Activated naive CD4-positive, alpha-beta T cell treated with anti-CD3 and anti-CD28 coated beads, Interleukin-2, amount 50 U/mL, for 72 hours (primary cell): Measurements from ENCODE around the gene PIAS4. TPM values are rescaled to one million over a fixed set of nuclear protein-coding genes. Genes with fewer than 3 reads are reported as not detected.

Experiments used
- ATAC-seq, 2 donors: fragments of 150-1000 bp; cut with Tn5 transposase; 2 replicates each; pipeline ENCODE4 v1.10.0; 2021; ENCODE audit warnings: mild to moderate bottlenecking in 2 of 2, moderate library complexity in 2 of 2
- DNase-seq, 2 donors: peaks; one replicate each; pipeline ENCODE4 v3.0.0; 2021 to 2022; ENCODE audit warnings: low spot score in 2 of 2
- H3K27ac Mint-ChIP-seq, 2 donors: one replicate each; pipeline ENCODE4 v1.8.0; 2022; ENCODE audit warnings: mild to moderate bottlenecking in 2 of 2, mixed read lengths in 2 of 2
- H3K36me3 Mint-ChIP-seq, 2 donors: one replicate each; pipeline ENCODE4 v1.8.0; 2022; ENCODE audit warnings: mixed read lengths in 2 of 2
- H3K9me3 Mint-ChIP-seq, 2 donors: one replicate each; pipeline ENCODE4 v1.8.0; 2022; ENCODE audit warnings: mixed read lengths in 2 of 2
- total RNA-seq, 2 donors: library from RNA; stranded (reverse); gene quantifications; one replicate each; pipeline ENCODE4 v1.2.3, GENCODE V29; 2022

PIAS4 gene
- total RNA-seq, 2 donors from 2014 or later: 28.0 to 30.6 TPM

- no peaks in the 10 kb centered on the region for H3K36me3 Mint-ChIP-seq
- DNase-seq (peak; percentile 99), ATAC-seq (peak; percentile 86 to 88)
- no peaks in the 10 kb centered on the region for H3K9me3 Mint-ChIP-seq
- H3K27ac Mint-ChIP-seq: no peak overlapping the region
These were observed 58.1 kb downstream of the PIAS4 start for GRCh38 chr19:4065430-4066175.

- ATAC-seq: no peak
- DNase-seq: peak; percentile 43 to 67
- H3K9me3 Mint-ChIP-seq: no peaks in the 10 kb centered on the region
- no peaks in the 10 kb centered on the region for H3K36me3 Mint-ChIP-seq
- no peak overlapping the region for H3K27ac Mint-ChIP-seq
These were observed 58.7 kb downstream of the PIAS4 start for GRCh38 chr19:4066176-4066606.

GRCh38 chr19:4066682-4067395 is 59.3 kb downstream of the PIAS4 start, which contains the start of gene ZBTB7A:
ZBTB7A (minus strand) TSS chr19:4066899; CDS start chr19:4055232, 11,667 bp downstream.
- peak; percentile 71 to 77 for DNase-seq
- H3K36me3 Mint-ChIP-seq: no peaks in the 10 kb centered on the region
- peak; percentile 39 to 46 for ATAC-seq
- peak within 1 kb of the TSS in 1 of 2 donors; percentile 82 for H3K27ac Mint-ChIP-seq
- no peaks in the 10 kb centered on the region for H3K9me3 Mint-ChIP-seq

- Mint-ChIP-seq H3K36me3 (no peaks in the 10 kb centered on the region), H3K9me3 (no peaks in the 10 kb centered on the region), H3K27ac (peak overlapping the region in 1 of 2 donors; percentile 88)
- peak; percentile 1 for ATAC-seq
- DNase-seq: peak in 1 of 2 donors; percentile 69
These were observed 60.0 kb downstream of the PIAS4 start for GRCh38 chr19:4067396-4068046.

GRCh38 chr19:4068047-4068966 is 60.8 kb downstream of the PIAS4 start:
- ATAC-seq: no peak
- Mint-ChIP-seq H3K36me3 (no peaks in the 10 kb centered on the region), H3K27ac (peak overlapping the region in 1 of 2 donors; percentile 88), H3K9me3 (no peaks in the 10 kb centered on the region)
- peak in 1 of 2 donors; percentile 56 for DNase-seq

- DNase-seq: no peak
- Mint-ChIP-seq H3K36me3 (no peaks in the 10 kb centered on the region), H3K27ac (peak overlapping the region in 1 of 2 donors; percentile 22), H3K9me3 (no peaks in the 10 kb centered on the region)
- no peak for ATAC-seq
These were observed 61.9 kb downstream of the PIAS4 start for GRCh38 chr19:4069331-4069959.

GRCh38 chr19:4071610-4072009 is 64.1 kb downstream of the PIAS4 start:
- ATAC-seq: no peak
- Mint-ChIP-seq H3K27ac (no peak overlapping the region), H3K36me3 (no peaks in the 10 kb centered on the region)

GRCh38 chr19:4075373-4075772 is 67.8 kb downstream of the PIAS4 start:
- no peaks in the 10 kb centered on the region for H3K9me3 Mint-ChIP-seq
- peak overlapping the region in 1 of 2 donors; percentile 75 for H3K27ac Mint-ChIP-seq
- DNase-seq: peak in 1 of 2 donors; percentile 79
- no peaks in the 10 kb centered on the region for H3K36me3 Mint-ChIP-seq
- peak; percentile 51 to 82 for ATAC-seq

More at GRCh38 chr19:4071610-4072009, 64.1 kb downstream of the PIAS4 start:
- H3K9me3 Mint-ChIP-seq: no peaks in the 10 kb centered on the region
- DNase-seq: no peak

- no peaks in the 10 kb centered on the region for H3K9me3 Mint-ChIP-seq
- ATAC-seq: no peak
- peak overlapping the region in 1 of 2 donors; percentile 80 for H3K27ac Mint-ChIP-seq
- no peak for DNase-seq
- no peaks in the 10 kb centered on the region for H3K36me3 Mint-ChIP-seq
These were observed 69.5 kb downstream of the PIAS4 start for GRCh38 chr19:4077007-4077374.

- ATAC-seq (peak; percentile 53 to 57), DNase-seq (peak in 1 of 2 donors; percentile 55)
- Mint-ChIP-seq H3K36me3 (no peaks in the 10 kb centered on the region), H3K27ac (peak overlapping the region; percentile 31 to 80), H3K9me3 (no peaks in the 10 kb centered on the region)
These were observed 70.5 kb downstream of the PIAS4 start for GRCh38 chr19:4077800-4078684.

GRCh38 chr19:4080473-4080872 is 72.9 kb downstream of the PIAS4 start:
- DNase-seq (no peak), ATAC-seq (no peak)
- no peaks in the 10 kb centered on the region for H3K36me3 Mint-ChIP-seq
- no peak overlapping the region for H3K27ac Mint-ChIP-seq
- H3K9me3 Mint-ChIP-seq: no peaks in the 10 kb centered on the region

GRCh38 chr19:4081441-4082129 is 74.0 kb downstream of the PIAS4 start:
- peak in 1 of 2 donors; percentile 11 for ATAC-seq
- Mint-ChIP-seq H3K27ac (no peak overlapping the region), H3K9me3 (no peaks in the 10 kb centered on the region), H3K36me3 (no peaks in the 10 kb centered on the region)
- no peak for DNase-seq

GRCh38 chr19:4082172-4082571 is 74.6 kb downstream of the PIAS4 start:
- Mint-ChIP-seq H3K9me3 (no peaks in the 10 kb centered on the region), H3K36me3 (no peaks in the 10 kb centered on the region), H3K27ac (no peak overlapping the region)
- DNase-seq (no peak), ATAC-seq (no peak)
